Cardiac muscle cell (in vitro differentiated cells and primary cell): ENCODE measurements around the gene SBF2. TPM values are rescaled to one million over a fixed set of nuclear protein-coding genes. Genes with fewer than 3 reads are reported as not detected.

Experiments used
- DNase-seq, 2 donors: peaks; one replicate each; pipeline versions ENCODE4 v3.0.0 to v3.0.0-alpha.2; 2010 to 2017; ENCODE audit warnings: low read depth in 1 of 2, low spot score in 1 of 2
- H3K27ac ChIP-seq: fragments of 200-600 bp; sonication (generic); 2 replicates; pipeline ENCODE4 v1.5.1; 2016
- H3K27me3 ChIP-seq: fragments of 200-600 bp; sonication (generic); 2 replicates; pipeline ENCODE4 v1.6.0; 2016; ENCODE audit warnings: control low read depth
- H3K36me3 ChIP-seq: fragments of 200-600 bp; sonication (generic); 2 replicates; pipeline ENCODE4 v1.5.1; 2016; ENCODE audit warnings: control low read depth
- H3K4me1 ChIP-seq: fragments of 200-600 bp; sonication (generic); 2 replicates; pipeline ENCODE4 v1.8.1; 2017; ENCODE audit warnings: low read depth, mild to moderate bottlenecking, mixed run types
- H3K4me3 ChIP-seq: fragments of 200-600 bp; sonication (generic); 2 replicates; pipeline ENCODE4 v1.5.1; 2016; ENCODE audit warnings: mild to moderate bottlenecking
- H3K9me3 ChIP-seq: fragments of 200-600 bp; sonication (generic); 2 replicates; pipeline ENCODE4 v1.5.1; 2017; ENCODE audit warnings: low read depth, mild to moderate bottlenecking, control low read depth
- polyA plus RNA-seq: library from polyadenylated mRNA; unstranded; fragments of >200 nt; fragmentation: Nextera tagmentation; extraction: Ambion mirVana; gene quantifications from 2 replicates; pipeline ENCODE4 v1.2.1, GENCODE V29; 2016
- total RNA-seq: library from RNA; depleted of rRNA; stranded (reverse); fragments of >200 nt; gene quantifications from 2 replicates; pipeline ENCODE4 v1.2.3, GENCODE V29; 2016
- TF ChIP-seq, protein P1 (sequence below): IDR thresholded peaks from 2 replicates; pipeline ENCODE4 v1.5.1; 2012; ENCODE audit warnings: low read depth, mild to moderate bottlenecking, low read length

SBF2 gene
- total and polyA plus RNA-seq, 2 experiments from 2014 or later: 13.3 to 32.3 TPM

DNA sequence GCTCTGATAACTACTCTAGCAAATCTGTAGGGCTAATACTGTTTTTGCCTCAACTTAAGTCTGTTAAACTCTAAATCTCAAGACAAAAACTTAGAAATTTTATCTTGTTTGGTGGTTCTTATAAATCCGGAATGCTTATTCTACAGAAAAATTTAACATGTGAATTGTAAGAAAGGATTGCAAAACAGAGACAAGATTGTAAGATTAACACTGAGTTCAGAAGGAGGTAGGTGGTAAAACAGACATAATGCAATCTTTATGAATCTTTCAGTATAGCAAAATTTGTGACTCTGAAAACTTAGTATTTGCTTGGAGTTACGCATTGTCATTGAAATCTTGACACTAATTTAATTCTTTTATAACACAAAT lies 263.9 kb downstream of the SBF2 start:
- Histone ChIP-seq H3K4me1 (peaks cover 22% of the 10 kb centered on the region), H3K27ac (no peak overlapping the region), H3K4me3 (no peak overlapping the region), H3K36me3 (no peaks in the 10 kb centered on the region), H3K9me3 (no peaks in the 10 kb centered on the region), H3K27me3 (no peaks in the 10 kb centered on the region)
- TF ChIP-seq, protein P1, sequence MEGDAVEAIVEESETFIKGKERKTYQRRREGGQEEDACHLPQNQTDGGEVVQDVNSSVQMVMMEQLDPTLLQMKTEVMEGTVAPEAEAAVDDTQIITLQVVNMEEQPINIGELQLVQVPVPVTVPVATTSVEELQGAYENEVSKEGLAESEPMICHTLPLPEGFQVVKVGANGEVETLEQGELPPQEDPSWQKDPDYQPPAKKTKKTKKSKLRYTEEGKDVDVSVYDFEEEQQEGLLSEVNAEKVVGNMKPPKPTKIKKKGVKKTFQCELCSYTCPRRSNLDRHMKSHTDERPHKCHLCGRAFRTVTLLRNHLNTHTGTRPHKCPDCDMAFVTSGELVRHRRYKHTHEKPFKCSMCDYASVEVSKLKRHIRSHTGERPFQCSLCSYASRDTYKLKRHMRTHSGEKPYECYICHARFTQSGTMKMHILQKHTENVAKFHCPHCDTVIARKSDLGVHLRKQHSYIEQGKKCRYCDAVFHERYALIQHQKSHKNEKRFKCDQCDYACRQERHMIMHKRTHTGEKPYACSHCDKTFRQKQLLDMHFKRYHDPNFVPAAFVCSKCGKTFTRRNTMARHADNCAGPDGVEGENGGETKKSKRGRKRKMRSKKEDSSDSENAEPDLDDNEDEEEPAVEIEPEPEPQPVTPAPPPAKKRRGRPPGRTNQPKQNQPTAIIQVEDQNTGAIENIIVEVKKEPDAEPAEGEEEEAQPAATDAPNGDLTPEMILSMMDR: no peak
- DNase-seq: peak in 1 of 2 donors; percentile 13

DNA sequence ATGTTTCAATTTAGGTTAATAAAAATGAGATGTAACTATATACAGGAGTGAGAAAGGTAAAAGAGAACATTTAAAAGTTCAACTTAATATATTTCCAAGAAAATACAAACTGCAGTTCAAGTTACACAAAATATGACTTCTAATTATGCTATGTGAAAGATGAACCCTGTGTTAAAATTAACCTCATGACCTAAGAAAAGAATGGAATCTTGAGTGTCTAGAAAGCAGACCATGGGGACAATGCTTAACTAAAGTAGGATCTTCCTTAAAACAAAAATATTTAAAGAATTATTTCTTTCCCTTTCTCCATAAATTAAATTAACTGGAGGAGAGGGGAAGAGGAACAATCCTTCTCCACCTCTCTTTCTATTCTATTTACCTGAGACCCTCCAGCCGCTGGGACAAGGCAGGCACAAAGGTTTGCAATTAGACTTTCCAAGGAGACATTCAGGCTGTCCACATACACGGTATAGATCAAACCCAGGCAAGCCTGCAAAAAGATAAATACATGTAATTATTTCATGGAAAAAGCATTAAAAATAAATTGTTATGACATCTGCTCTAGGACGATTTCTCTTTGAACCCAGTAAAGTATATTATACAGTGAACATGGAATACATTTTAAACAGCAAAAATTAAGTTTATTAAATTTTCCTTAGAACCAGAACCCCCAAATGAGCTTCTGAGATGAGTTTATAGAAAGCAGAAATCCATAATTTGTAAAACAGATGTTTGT lies 264.5 kb downstream of the SBF2 start:
- no peaks in the 10 kb centered on the region for H3K27me3 ChIP-seq
- H3K36me3 ChIP-seq: no peaks in the 10 kb centered on the region
- no peak overlapping the region for H3K4me3 ChIP-seq
- DNase-seq: no peak
- TF ChIP-seq, protein P1: no peak
- peaks cover 27% of the 10 kb centered on the region for H3K4me1 ChIP-seq
- no peaks in the 10 kb centered on the region for H3K9me3 ChIP-seq
- H3K27ac ChIP-seq: peak overlapping the region; percentile 38

DNA sequence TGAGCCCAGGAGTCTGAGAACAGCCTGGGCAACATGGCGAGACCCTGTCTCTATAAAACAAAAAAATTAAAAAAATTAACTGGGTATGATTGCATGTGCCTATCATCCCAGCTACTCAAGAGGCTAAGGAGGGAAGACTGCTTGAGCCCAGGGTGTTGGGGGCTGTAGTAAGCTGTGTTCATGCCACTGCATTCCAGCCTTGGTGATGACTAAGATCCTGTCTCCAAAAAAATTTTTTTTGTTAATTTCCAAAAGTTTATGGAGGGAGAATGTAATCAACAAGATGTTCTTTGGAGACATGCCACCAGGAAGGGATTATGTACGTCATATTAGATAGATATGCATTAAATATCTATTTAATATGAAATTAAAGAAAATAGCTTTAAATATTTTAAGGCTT lies 267.5 kb downstream of the SBF2 start:
- Histone ChIP-seq H3K9me3 (no peaks in the 10 kb centered on the region), H3K4me3 (no peak overlapping the region), H3K27me3 (no peaks in the 10 kb centered on the region), H3K27ac (no peak overlapping the region), H3K36me3 (no peaks in the 10 kb centered on the region), H3K4me1 (peaks cover 40% of the 10 kb centered on the region)
- TF ChIP-seq, protein P1: no peak
- DNase-seq: peak in 1 of 2 donors; percentile 81

DNA sequence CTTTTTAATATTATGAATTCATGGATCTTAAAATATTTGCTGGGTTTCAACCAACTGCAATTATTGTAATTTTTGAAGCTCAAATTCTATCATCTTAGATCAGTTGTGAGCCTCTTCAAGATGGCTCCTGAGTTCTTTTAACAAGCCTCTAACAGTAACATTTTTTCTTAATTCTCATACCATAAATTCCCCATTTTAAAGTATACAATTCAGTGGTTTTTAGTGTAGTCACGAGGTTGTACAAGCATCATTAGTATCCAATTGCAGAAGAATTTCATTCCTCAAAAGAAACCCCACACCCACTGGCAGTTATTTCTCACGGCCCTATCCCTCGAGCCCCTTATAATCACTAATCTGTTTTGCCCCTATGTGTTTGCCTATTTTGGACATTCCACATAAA lies 270.8 kb downstream of the SBF2 start:
- H3K27ac ChIP-seq: no peak overlapping the region
- DNase-seq: no peak
- no peaks in the 10 kb centered on the region for H3K36me3 ChIP-seq
- TF ChIP-seq, protein P1: no peak
- H3K9me3 ChIP-seq: no peaks in the 10 kb centered on the region
- no peaks in the 10 kb centered on the region for H3K27me3 ChIP-seq
- no peak overlapping the region for H3K4me3 ChIP-seq
- peaks cover 49% of the 10 kb centered on the region for H3K4me1 ChIP-seq

DNA sequence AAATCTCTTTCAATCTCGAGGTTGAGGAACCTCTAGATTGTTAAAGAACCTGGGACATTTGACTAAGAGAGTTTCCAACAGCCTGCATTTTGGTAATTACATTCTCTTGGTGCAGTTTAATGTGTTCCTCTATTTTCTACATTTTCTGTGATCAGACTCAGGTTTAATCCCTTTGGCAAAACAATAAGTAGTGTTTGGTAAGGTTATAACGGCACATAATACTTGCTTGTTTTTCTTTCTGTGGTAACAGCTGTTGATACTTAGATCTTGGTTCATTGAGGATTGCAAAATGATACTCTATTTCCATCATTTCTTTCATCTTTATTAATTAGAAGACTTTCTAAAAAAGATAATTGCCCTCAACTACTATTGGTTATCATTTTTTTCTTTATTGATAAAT lies 271.3 kb downstream of the SBF2 start:
- DNase-seq: no peak
- TF ChIP-seq, protein P1: no peak
- Histone ChIP-seq H3K9me3 (no peaks in the 10 kb centered on the region), H3K27me3 (no peaks in the 10 kb centered on the region), H3K27ac (peak overlapping the region; percentile 25), H3K4me1 (peaks cover 49% of the 10 kb centered on the region), H3K36me3 (no peaks in the 10 kb centered on the region), H3K4me3 (no peak overlapping the region)
